Thoracic aorta (tissue), 2 donors: ENCODE data around the gene GPR132. TPM values are rescaled to one million over a fixed set of nuclear protein-coding genes. Genes with fewer than 3 reads are reported as not detected.
A peak's percentile ranks its signal among the peaks of the same experiment; 100 is the strongest.

Experiments used
- ATAC-seq: fragments of 150-250 bp; one replicate; pipeline ENCODE4 v1.8.0; 2017; ENCODE audit warnings: low read depth; ENCODE audit not compliant: insufficient number of reproducible peaks, low FRiP score
- DNase-seq: peaks from one replicate; pipeline ENCODE4 v3.0.0-alpha.2; 2020; ENCODE audit warnings: low spot score
- H3K27ac ChIP-seq, 2 donors: fragments of 200-600 bp; sonication (generic); 1 replicate in 1 of 2; 2 replicates in 1 of 2; pipeline ENCODE4 v1.5.1; 2016; ENCODE audit warnings: mild to moderate bottlenecking in 2 of 2, moderate library complexity in 2 of 2
- H3K27me3 ChIP-seq: fragments of 200-600 bp; sonication (generic); replicated peaks from 2 replicates; pipeline ENCODE4 v1.6.0; 2016; ENCODE audit warnings: mild to moderate bottlenecking; ENCODE audit not compliant: insufficient read depth
- H3K36me3 ChIP-seq: fragments of 200-600 bp; sonication (generic); one replicate; pipeline ENCODE4 v1.5.1; 2016
- H3K4me1 ChIP-seq, 2 donors: fragments of 200-600 bp; sonication (generic); 1 replicate in 1 of 2; 2 replicates in 1 of 2; pipeline versions ENCODE4 v1.5.1 to v1.6.0; 2016; ENCODE audit warnings: low read depth in 2 of 2, mild to moderate bottlenecking in 1 of 2; ENCODE audit not compliant: control insufficient read depth in 1 of 2
- H3K4me3 ChIP-seq: fragments of 200-600 bp; sonication (generic); 2 replicates; pipeline ENCODE4 v1.5.1; 2016; ENCODE audit warnings: mild to moderate bottlenecking
- H3K9me3 ChIP-seq: fragments of 200-600 bp; sonication (generic); 2 replicates; pipeline ENCODE4 v1.5.1; 2016
- total RNA-seq, 2 donors: library from RNA; depleted of rRNA; stranded (reverse); fragments of >200 nt; gene quantifications; one replicate each; pipeline versions ENCODE4 v1.1.0 to v1.2.3, GENCODE V29; 2016
- TF ChIP-seq, protein P1 (sequence below): fragments of 200-600 bp; sonication (generic); IDR thresholded peaks from one replicate; pipeline ENCODE4 v1.5.1; 2019; ENCODE audit warnings: antibody characterized with exemption

GPR132 gene
- total RNA-seq, 2 donors from 2014 or later, result 2.3 to 18.6 TPM

DNA sequence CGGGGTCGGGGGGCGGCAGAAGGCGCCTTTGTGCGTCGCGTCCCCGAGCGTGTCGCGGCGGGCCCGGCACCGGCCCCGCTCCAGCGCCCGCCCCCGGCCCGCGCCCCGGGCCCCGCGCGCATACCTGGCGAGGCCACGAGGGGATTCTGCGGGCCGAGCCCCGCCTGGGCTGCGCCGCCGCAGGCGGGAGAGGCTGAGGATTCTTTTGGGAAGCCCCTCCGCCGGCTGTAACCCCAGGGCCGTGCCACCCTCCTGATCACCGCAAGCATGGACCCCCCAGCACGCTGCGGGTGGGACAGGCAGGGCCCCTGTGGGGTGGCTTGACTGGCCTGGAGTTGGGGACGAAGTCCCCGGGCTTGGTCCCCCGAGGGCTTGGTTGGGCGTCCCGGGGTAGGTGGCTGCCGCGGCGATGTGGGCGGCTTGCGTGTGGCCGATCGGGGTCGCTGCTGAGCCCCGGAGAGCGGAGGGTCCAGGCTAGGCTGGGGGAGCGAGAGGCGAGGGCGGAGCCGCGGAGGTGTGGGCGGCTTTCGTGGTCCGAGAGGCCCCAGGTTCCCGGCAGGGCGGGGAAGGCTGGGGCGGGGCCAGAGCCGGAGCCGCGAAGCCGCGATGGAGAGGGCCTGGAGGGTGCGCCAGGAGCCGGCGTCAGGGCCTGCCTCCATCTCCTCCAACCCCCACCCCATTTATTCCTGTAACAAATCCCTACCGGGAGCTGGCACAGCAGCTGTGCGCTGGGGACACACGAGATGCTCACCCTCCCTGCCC lies 28.4 kb upstream of the GPR132 start:
- no peaks in the 10 kb centered on the region for H3K27me3 ChIP-seq
- H3K9me3 ChIP-seq, result no peaks in the 10 kb centered on the region
- TF ChIP-seq, protein P1, sequence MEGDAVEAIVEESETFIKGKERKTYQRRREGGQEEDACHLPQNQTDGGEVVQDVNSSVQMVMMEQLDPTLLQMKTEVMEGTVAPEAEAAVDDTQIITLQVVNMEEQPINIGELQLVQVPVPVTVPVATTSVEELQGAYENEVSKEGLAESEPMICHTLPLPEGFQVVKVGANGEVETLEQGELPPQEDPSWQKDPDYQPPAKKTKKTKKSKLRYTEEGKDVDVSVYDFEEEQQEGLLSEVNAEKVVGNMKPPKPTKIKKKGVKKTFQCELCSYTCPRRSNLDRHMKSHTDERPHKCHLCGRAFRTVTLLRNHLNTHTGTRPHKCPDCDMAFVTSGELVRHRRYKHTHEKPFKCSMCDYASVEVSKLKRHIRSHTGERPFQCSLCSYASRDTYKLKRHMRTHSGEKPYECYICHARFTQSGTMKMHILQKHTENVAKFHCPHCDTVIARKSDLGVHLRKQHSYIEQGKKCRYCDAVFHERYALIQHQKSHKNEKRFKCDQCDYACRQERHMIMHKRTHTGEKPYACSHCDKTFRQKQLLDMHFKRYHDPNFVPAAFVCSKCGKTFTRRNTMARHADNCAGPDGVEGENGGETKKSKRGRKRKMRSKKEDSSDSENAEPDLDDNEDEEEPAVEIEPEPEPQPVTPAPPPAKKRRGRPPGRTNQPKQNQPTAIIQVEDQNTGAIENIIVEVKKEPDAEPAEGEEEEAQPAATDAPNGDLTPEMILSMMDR, result no peak
- peaks cover 28 to 46% of the 10 kb centered on the region in 2 donors for H3K4me1 ChIP-seq
- ATAC-seq (no peak), DNase-seq (no peak)
- no peaks in the 10 kb centered on the region for H3K36me3 ChIP-seq
- peak overlapping the region; percentile 98 for H3K4me3 ChIP-seq
- peak overlapping the region; percentile 81 to 98 for H3K27ac ChIP-seq

- Histone ChIP-seq H3K4me3 (peak overlapping the region; percentile 98), H3K27me3 (no peaks in the 10 kb centered on the region), H3K4me1 (peaks cover 33 to 52% of the 10 kb centered on the region in 2 donors), H3K27ac (peak overlapping the region; percentile 81 to 96), H3K9me3 (no peaks in the 10 kb centered on the region), H3K36me3 (no peaks in the 10 kb centered on the region)
- ATAC-seq (peak; percentile 40), DNase-seq (no peak)
- TF ChIP-seq, protein P1, result no peak
Observed at GRCh38 chr14:105093038-105093430, 27.8 kb upstream of the GPR132 start.

- ATAC-seq, result no peak
- DNase-seq, result no peak
Observed at GRCh38 chr14:105092171-105093037, 27.2 kb upstream of the GPR132 start.

GRCh38 chr14:105091517-105092170 lies 26.4 kb upstream of the GPR132 start:
- Histone ChIP-seq H3K4me3 (peak overlapping the region; percentile 98), H3K9me3 (no peaks in the 10 kb centered on the region), H3K4me1 (peaks cover 35 to 63% of the 10 kb centered on the region in 2 donors), H3K27me3 (no peaks in the 10 kb centered on the region), H3K36me3 (no peaks in the 10 kb centered on the region), H3K27ac (peak overlapping the region; percentile 81 to 96)
- peak; percentile 70 for DNase-seq
- peak; percentile 26 for ATAC-seq
- TF ChIP-seq, protein P1, result no peak

More at GRCh38 chr14:105092171-105093037, 27.2 kb upstream of the GPR132 start:
- H3K4me3 ChIP-seq, result peak overlapping the region; percentile 98
- H3K36me3 ChIP-seq, result no peaks in the 10 kb centered on the region
- H3K9me3 ChIP-seq, result no peaks in the 10 kb centered on the region
- H3K4me1 ChIP-seq, result peaks cover 35 to 56% of the 10 kb centered on the region in 2 donors
- TF ChIP-seq, protein P1, result no peak
- H3K27me3 ChIP-seq, result no peaks in the 10 kb centered on the region
- peak overlapping the region; percentile 81 to 96 for H3K27ac ChIP-seq
